GM12872 (cell line): ENCODE data around the gene FGD1.

Experiments used
- CTCF ChIP-seq: IDR thresholded peaks from 3 replicates; pipeline ENCODE4 v1.5.1; 2011; ENCODE audit warnings: low read depth, mild to moderate bottlenecking, low read length, moderate library complexity; ENCODE audit not compliant: insufficient read depth

The FGD1 gene

DNA sequence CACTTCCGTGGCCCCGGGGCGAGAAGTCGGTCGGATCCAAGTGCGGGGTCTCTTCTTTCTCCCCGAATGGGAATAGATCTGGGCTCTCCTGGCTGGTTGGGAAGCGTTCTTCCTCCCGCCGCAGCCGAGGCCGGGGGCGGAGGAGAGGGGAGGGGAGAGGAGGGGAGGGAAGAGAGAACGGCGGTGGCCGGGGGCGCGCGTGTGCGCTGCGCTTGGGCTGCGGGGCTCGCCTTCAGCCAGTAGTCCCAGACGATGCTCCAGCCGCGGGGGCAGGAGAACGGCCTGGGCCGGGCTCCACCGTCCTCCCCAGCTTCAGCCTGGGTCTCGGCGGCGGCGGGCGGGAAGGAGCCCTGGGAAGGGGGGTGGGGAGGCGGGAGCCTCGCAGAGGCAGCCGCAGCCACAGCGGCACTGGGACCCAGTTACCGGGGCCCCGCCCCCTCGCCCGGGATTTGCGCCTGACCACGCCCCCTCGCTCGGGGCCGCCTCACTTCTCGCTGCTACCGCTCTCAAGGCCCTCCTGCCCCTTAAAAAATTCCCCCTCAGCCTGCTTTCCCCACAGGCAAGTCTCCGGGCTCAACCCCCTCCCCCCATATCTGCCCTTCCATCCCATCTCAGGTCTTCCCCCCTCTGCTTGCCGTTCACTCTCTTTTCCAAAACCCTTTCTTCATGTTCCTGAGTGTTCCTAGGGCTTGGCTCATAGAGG, at the start of gene FGD1:
TSS of gene FGD1 (minus strand) at position 421 of the 703 bp plus-strand sequence. CDS start 802 bp downstream, outside the sequence.
- TF ChIP-seq CTCF, result no peak

DNA sequence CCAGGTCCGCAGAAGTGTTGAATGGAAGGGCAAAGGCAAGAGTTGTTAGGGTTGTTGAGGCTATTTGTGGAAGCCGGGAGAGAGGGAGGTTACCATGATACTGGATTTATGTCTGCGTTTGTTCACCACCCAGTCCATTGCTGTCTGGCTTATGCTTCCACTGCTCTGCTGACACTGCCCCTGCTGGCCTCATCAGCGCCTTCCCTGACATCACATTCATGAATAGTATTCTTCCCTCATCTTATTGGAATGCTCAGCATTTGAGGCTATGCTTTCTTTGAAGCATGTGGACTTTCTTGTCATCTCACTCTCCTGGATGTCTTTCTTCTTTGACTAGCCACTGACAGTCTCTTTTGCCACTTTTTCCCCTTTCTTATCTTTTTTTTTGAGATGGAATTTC, 44.3 kb upstream of the FGD1 start:
- TF ChIP-seq CTCF, result no peak

DNA sequence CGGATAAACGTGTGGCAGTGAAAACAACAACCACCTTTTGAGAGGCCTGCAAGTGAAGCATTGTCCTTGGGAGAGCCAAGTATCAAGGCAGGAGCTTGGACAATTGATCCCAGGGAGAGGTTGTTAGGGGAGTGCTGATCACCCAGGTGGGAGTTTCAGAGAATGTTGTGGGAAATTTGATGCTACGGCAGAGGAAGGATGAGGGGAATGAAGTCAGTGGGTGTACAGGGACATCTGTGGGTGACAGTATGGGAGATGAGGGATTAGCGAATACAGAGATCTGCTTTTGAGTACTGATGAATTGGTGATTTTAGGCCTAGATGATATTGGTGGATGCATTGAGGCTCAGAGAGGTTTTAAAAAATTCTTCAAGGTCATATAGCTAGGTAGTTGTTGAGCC, 38.2 kb upstream of the FGD1 start:
- TF ChIP-seq CTCF, result no peak

- no peak for TF ChIP-seq CTCF
Measured at GRCh38 chrX:54530357-54530900, 34.4 kb upstream of the FGD1 start.

DNA sequence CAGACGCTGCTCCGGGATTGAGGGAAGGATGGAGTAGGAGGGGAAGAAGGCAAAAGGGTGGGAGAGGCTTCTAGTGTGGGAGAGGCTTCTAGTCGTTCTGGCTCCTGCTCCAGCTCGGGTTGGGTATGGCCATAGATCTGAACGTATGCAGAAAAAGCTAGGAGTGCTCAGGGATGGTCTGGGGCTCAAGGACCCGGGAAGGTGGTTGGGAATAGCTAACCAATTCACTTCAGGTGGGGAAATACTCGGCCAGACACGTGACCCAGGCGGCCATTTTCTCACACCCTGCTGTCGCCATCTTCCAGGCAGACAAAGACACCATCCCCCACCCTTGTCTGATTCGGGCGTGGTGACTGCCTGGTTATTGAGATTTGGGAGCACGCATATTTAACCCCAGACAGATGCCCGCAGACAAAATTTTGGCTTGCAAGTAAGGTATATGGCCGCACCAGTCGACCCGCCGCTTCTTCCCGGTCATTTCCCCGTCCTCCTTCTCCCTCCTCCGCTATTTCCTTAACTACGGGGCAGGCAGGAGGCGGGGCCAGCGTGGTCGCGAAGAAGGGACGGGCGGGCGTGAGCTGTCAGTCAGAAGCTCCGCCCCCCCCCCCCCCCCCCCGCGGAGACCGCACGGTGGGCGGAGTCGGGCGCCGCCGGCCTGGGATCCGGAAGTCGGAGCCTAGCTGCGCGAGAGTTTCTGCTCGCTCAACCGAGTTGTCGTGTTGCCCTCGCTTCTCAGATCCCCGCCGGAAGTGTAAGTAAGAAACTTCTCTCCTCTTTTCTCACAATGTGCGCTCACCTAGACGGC, 33.7 kb upstream of the FGD1 start, which contains the start of gene GNL3L:
TSS of gene GNL3L (plus strand) at position 668 of the 805 bp plus-strand sequence. CDS start 2,348 bp downstream, outside the sequence.
- no peak for TF ChIP-seq CTCF

DNA sequence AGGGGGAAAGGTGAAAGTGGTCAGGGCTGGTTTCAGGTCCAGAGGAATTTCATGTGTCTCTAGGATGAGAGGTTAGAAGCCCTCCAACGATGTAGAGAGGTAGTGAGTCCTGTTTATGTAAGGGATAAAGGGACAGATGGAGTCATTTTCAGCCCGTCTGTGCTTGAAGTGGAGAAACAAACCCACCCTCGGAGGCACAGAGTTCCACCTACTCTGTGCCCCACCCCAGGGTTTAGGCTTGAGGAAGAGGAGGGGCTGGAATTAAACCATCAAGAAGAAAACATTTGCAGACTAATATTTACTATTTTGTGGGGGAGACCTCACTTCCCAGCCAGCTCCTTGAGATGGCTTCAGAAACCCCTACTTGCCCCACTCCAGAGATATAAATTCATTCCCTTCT, 33.1 kb upstream of the FGD1 start:
- no peak for TF ChIP-seq CTCF

DNA sequence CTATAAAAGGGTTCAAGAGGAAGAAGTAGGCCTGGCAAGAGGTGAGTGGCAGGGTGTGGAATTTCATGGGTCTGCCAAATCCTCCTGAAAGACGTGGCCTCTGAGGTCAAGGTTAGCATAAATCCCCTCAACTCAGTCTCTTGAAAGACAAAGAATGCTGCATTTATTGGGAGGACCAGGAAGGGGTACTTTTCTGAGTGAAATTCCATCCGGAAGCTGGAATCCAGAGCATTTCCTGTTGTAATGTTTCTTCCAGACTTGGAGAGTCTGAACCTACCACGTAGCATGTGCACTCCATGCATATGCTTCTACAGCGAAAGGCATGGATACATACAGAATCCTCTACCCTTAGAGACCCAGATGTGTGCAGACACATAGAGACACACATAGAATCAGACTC, 13.4 kb upstream of the FGD1 start:
- no peak for TF ChIP-seq CTCF
